ENCODE results near the gene CABP7. TPM values are rescaled to one million over a fixed set of nuclear protein-coding genes. Genes with fewer than 3 reads are reported as not detected.

CABP7 gene
- total and polyA plus RNA-seq, 2 donors (not counting 1 experiment from before 2014, with no cell fraction given), result 0.03 TPM; not detected in 1

DNA sequence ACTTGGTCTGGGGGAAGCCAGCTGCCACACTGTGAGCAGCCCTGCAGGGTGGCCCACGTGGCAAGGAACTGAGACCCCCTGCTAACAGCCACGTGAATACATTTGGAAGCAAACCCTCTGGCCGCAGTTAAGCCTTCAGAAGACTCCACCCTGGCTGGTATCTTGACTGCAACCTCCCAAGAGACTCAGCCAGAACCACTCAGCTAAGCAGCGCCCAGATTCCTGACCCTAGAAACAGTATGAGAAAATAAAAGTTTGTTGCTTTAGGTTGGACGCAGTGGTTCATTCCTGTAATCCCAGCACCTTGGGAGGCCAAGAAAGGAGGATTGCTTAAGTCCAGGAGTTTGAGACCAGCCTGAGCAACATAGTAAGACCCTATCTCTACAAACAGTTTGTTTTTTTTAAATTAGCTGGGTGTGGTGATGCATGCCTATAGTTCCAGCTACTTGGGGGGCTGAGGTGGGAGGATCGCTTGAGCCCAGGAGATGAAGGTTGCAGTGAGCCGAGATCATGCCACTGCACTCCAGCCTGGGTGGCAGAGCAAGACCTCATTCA is 38.3 kb downstream of the CABP7 start:
- Histone ChIP-seq H3K4me2 (replicated peaks; ENCODE audit: low read depth, low read length, poor library complexity, severe bottlenecking) (no peak overlapping the region), H3K27ac (ENCODE audit: low read length in 2 of 2) (no peak overlapping the region), H4K20me1 (ENCODE audit: control insufficient read depth, insufficient read depth, low read length, poor library complexity, severe bottlenecking) (no peaks in the 10 kb centered on the region), H3K79me2 (ENCODE audit: control insufficient read depth, insufficient read depth, low read length) (peaks cover 24% of the 10 kb centered on the region), H3K9ac (ENCODE audit: low read length) (no peak overlapping the region), H3K9me3 (ENCODE audit: control extremely low read depth in 1 of 3, control insufficient read depth in 2 of 3, insufficient read depth in 1 of 3, low read length in 2 of 3) (no peaks in the 10 kb centered on the region), H3K4me1 (ENCODE audit: control insufficient read depth in 2 of 2, insufficient read depth in 2 of 2, low read length in 2 of 2) (no peaks in the 10 kb centered on the region), H3K36me3 (replicated peaks in 1 of 2; ENCODE audit: control extremely low read depth in 1 of 2, control insufficient read depth in 1 of 2, extremely low read depth in 1 of 2, insufficient read depth in 2 of 2, low read length in 1 of 2) (peaks cover 0 to 1% of the 10 kb centered on the region in 2 experiments), H3K4me3 (ENCODE audit: control extremely low read depth in 1 of 5, extremely low read depth in 1 of 5, insufficient read depth in 1 of 5, low read depth in 2 of 5, low read length in 4 of 5) (no peak overlapping the region), H2AFZ (ENCODE audit: insufficient read depth, low read depth, low read length, poor library complexity, severe bottlenecking) (no peak overlapping the region), H3K27me3 (replicated peaks in 1 of 4; ENCODE audit: control extremely low read depth in 1 of 4, control insufficient read depth in 3 of 4, insufficient read depth in 4 of 4, low read length in 3 of 4) (no peaks in the 10 kb centered on the region)
- no peaks in the 10 kb centered on the region for H3K9me3 Mint-ChIP-seq (ENCODE audit: insufficient read depth)
- DNase-seq (no peak), ATAC-seq (ENCODE audit: low read depth) (no peak)
- no peaks in the 10 kb centered on the region for H3K27me3 Mint-ChIP-seq
- ChIA-PET CTCF (no interaction called here), POLR2A (no interaction called here)
- H3K4me3 Mint-ChIP-seq, result no peak overlapping the region
- peaks cover 6% of the 10 kb centered on the region for H3K4me1 Mint-ChIP-seq
- TF ChIP-seq, protein P1, sequence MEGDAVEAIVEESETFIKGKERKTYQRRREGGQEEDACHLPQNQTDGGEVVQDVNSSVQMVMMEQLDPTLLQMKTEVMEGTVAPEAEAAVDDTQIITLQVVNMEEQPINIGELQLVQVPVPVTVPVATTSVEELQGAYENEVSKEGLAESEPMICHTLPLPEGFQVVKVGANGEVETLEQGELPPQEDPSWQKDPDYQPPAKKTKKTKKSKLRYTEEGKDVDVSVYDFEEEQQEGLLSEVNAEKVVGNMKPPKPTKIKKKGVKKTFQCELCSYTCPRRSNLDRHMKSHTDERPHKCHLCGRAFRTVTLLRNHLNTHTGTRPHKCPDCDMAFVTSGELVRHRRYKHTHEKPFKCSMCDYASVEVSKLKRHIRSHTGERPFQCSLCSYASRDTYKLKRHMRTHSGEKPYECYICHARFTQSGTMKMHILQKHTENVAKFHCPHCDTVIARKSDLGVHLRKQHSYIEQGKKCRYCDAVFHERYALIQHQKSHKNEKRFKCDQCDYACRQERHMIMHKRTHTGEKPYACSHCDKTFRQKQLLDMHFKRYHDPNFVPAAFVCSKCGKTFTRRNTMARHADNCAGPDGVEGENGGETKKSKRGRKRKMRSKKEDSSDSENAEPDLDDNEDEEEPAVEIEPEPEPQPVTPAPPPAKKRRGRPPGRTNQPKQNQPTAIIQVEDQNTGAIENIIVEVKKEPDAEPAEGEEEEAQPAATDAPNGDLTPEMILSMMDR (IDR thresholded peaks at IDR 0.05), result no peak
- TF ChIP-seq EZH2 (IDR thresholded peaks at IDR 0.05; ENCODE audit: borderline replicate concordance, insufficient read depth, low read depth, low read length, poor library complexity, severe bottlenecking), result no peak
- intact Hi-C loops (cut with micrococcal nuclease), result no loop called here
- 96% methylated on average over 4 of the region's 7 CpGs for WGBS (ENCODE audit: insufficient coverage)
- no peak overlapping the region for H3K27ac Mint-ChIP-seq

DNA sequence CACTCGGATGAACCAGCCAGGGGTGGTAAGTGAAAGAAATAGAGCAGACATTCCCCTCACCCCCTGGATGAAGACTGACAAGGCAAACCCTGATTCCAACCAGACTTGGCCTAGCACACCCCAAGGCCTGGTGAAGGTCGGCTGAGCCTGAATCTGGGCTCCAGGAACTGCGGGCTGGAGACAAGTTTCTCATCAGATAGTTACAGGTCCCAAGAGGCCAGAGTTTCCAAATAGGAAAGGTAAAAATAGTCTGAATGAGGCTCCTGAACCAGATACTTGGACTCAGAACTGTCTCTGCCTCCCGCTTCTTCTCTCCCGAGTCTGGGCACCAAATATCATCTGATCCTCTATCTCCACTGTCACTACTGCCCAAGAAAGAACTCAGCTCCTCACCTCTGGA is 39.2 kb downstream of the CABP7 start:
- H3K27me3 Mint-ChIP-seq, result no peaks in the 10 kb centered on the region
- CTCF ChIA-PET, result no interaction called here
- WGBS (ENCODE audit: insufficient coverage), result 92% methylated on average over 2 of the region's 5 CpGs
- Histone ChIP-seq H3K9ac (ENCODE audit: low read length) (no peak overlapping the region), H2AFZ (ENCODE audit: insufficient read depth, low read depth, low read length, poor library complexity, severe bottlenecking) (no peak overlapping the region), H4K20me1 (ENCODE audit: control insufficient read depth, insufficient read depth, low read length, poor library complexity, severe bottlenecking) (no peaks in the 10 kb centered on the region), H3K27me3 (replicated peaks in 1 of 4; ENCODE audit: control extremely low read depth in 1 of 4, control insufficient read depth in 3 of 4, insufficient read depth in 4 of 4, low read length in 3 of 4) (no peaks in the 10 kb centered on the region), H3K79me2 (ENCODE audit: control insufficient read depth, insufficient read depth, low read length) (peaks cover 25% of the 10 kb centered on the region), H3K4me3 (ENCODE audit: control extremely low read depth in 1 of 5, extremely low read depth in 1 of 5, insufficient read depth in 1 of 5, low read depth in 2 of 5, low read length in 4 of 5) (no peak overlapping the region), H3K36me3 (replicated peaks in 1 of 2; ENCODE audit: control extremely low read depth in 1 of 2, control insufficient read depth in 1 of 2, extremely low read depth in 1 of 2, insufficient read depth in 2 of 2, low read length in 1 of 2) (peaks cover 0 to 1% of the 10 kb centered on the region in 2 experiments), H3K4me1 (ENCODE audit: control insufficient read depth in 2 of 2, insufficient read depth in 2 of 2, low read length in 2 of 2) (no peaks in the 10 kb centered on the region), H3K4me2 (replicated peaks; ENCODE audit: low read depth, low read length, poor library complexity, severe bottlenecking) (no peak overlapping the region), H3K27ac (ENCODE audit: low read length in 2 of 2) (no peak overlapping the region), H3K9me3 (ENCODE audit: control extremely low read depth in 1 of 3, control insufficient read depth in 2 of 3, insufficient read depth in 1 of 3, low read length in 2 of 3) (no peaks in the 10 kb centered on the region)
- ATAC-seq (ENCODE audit: low read depth) (no peak), DNase-seq (no peak)
- H3K9me3 Mint-ChIP-seq (ENCODE audit: insufficient read depth), result no peaks in the 10 kb centered on the region
- TF ChIP-seq, protein P1 (IDR thresholded peaks at IDR 0.05), result no peak
- TF ChIP-seq EZH2 (IDR thresholded peaks at IDR 0.05; ENCODE audit: borderline replicate concordance, insufficient read depth, low read depth, low read length, poor library complexity, severe bottlenecking), result no peak
- no peak overlapping the region for H3K4me3 Mint-ChIP-seq
- peaks cover 6% of the 10 kb centered on the region for H3K4me1 Mint-ChIP-seq
- intact Hi-C loops (cut with micrococcal nuclease), result no loop called here
- H3K27ac Mint-ChIP-seq, result no peak overlapping the region
- POLR2A ChIA-PET, result no interaction called here
